Amniotic epithelial cell (primary cell): ENCODE data around the gene DIP2C.

Experiments
- DNase-seq: peaks from one replicate; pipeline ENCODE4 v3.0.0-alpha.2; 2010; ENCODE audit warnings: low read depth

The DIP2C gene

DNA sequence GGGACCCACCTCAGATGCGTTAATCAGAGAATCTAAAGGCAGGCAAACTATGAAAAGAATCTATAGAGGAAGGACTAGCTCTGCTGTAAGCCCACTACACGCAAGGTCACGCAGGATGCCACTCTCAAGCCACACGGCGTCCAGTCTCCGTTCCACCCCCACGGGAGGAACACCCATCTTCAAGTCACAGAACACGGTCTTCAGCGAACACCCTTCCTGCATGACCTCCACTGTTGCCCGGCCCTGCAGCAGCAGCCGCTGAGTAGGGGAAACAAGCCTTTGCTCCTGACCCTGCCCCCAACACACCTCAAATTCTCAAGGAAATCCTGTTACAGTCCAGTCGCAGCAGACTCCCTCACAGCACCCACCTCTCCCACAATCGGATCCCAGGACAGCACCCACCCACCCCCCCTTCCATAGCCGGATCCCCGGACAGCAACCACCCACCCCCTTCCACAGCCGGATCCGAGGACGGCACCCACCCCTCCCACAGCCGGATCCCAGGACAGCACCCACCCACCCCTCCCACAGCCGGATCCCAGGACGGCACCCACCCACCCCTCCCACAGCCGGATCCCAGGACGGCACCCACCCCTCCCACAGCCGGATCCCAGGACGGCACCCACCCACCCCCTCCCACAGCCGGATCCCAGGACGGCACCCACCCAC lies 133.7 kb downstream of the DIP2C start:
- DNase-seq, result no peak

- no peak for DNase-seq
These were observed 134.2 kb downstream of the DIP2C start for GRCh38 chr10:555281-555680.

DNA sequence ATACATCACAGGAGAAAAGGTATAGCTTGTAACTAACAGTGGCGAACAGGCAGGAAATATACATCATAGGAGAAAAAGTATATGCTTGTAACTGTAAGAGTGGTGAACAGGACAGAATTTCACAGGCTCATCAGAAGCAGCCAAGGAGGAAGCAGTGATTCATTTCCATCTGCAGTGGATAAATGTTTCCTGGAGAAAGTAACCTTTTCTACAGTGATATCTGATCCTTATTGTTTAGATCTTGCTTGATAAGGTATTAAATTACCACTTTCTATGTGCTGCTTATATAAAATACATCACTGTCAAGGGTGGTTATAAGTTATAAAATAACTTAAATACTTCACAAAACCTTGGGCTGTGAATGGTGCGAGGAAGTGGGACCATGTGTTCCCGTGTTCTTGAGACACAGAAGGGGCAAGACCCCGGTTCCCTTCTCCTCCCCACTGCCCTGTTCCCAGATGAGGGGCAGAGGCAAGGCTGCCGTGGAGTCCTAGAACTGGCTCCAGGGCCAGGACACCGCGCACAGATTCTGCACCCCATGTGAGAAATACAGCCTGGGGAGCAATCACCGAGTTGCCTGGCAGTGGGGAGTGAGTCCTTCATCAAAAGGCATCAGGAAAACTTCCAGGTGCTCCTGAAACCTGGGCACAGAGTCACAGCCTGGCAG lies 135.2 kb downstream of the DIP2C start:
- DNase-seq, result no peak

DNA sequence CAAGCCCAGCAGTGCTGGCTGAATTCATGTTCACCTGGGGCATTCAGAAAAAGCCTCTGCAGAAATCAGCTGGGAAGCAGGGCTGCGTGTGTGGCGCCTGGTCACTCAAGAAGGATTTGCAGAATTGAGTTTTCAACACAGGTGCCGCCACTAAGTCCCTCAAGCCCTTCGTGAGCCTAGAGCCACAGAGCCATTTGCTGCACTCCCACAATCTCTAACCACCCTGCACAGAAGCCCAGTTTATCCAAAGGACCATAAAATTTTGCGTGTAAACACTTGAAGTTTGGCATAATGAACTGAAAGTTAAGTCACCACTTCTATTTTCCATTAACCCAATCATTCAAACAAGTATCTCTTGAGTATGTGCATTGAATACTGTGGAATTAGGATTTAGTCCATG lies 136.2 kb downstream of the DIP2C start:
- no peak for DNase-seq

DNA sequence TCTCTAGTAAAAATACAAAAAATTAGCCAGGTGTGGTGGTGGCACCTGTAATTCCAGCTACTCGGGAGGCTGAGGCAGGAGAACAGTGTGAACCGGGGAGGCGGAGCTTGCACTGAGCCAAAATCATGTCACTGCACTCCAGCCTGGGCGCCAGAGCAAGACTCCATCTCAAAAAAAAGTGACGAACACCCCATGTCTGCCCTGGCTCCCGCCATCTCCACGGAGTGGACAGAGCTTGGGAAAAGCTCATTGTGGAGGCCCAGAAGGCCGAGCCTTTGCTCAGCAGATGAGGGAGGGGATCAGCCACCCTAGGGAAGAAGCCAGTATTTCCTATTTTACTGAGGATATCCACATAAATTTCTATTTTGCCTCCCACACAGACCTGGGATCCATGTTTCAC lies 136.8 kb downstream of the DIP2C start:
- no peak for DNase-seq

GRCh38 chr10:551373-552252 lies 137.9 kb downstream of the DIP2C start:
- DNase-seq, result no peak

- DNase-seq, result no peak
These were observed 138.6 kb downstream of the DIP2C start for GRCh38 chr10:550665-551372.

DNA sequence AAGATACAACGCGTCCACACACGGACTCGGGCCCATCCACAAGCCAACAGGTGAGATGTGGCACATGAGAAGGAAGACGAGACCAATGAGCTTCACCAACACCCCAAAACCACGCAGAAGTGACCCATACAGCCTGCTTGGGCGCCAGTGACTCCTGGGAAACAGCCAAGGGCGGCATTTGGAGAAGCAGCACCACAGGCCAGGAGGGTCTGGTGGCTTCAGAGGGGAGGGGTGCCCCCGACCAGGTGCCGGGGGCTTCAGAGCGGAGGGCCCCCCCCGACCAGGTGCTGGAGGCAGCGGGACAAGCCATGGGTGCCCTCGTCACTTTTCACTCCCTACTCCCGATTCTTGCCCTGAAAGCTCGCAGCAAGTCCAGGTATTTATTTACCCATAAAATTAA lies 140.1 kb downstream of the DIP2C start:
- DNase-seq, result no peak

GRCh38 chr10:548238-548901 lies 141.1 kb downstream of the DIP2C start:
- no peak for DNase-seq

DNA sequence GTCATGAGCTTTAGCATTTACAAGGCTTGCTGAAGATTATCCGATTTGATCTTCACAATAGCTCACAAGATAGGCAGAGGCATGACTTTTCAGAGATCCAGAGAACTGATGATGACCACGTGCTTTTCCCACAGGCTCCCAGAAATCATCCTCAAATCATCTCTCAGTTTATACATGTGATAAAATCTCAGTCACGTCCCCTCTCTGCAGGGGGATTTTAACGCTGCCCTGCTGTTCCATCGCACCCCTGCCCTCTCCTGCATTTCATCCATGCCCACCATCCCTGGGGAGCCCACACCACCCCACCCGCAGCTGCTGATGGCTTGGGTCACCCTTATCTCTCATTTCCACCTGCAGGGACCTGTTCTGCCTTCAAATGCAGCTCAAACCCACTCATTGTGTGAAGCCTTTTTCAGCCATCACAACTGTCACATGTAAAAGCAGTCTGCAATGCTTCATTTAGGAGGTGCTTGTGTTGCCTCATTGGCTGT lies 141.8 kb downstream of the DIP2C start:
- no peak for DNase-seq

- peak; percentile 31 for DNase-seq
These were observed 142.4 kb downstream of the DIP2C start for GRCh38 chr10:546971-547590.

GRCh38 chr10:546451-546850 lies 143.0 kb downstream of the DIP2C start:
- no peak for DNase-seq

DNA sequence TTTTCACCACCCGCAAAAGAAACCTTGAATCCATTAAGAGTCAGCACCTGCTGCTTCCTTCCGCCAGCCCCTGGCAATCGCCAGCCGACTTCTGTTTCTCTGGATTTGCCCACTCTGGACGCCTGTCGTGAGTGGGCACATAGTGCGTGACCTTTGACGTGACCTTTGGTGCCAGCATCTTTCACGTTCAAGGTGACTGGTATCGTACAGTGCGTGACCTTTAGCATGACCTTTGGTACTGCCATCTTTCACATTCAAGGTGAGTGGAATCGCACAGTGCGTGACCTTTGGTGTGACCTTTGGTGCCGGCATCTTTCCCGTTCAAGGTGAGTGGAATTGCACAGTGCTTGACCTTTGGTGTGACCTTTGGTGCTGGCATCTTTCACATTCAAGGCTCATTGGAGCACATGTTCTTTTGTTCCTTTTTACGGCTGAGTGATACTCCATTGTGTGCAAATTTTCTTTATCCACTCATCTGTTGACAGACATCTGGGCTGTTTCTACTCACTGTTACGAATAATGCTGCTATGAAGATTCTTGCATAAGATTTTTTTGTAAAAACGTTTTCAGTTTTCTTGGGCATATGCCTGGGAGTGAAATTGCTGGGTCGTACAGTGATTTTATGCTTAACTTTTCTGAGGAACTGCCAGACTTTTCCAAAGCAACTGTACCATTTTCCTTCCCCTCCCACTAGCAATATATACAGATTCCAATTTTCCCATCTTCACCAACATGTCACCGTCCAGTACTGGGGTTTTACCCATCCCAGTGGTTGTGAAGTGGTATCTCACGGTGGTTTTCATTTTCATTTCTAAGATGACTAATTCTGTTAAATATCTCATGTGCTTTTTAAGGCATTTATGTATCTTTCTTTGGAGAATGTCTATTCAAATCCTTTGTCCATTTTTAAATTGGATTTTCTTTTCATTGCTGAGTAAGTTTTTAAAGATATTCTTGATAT lies 145.3 kb downstream of the DIP2C start:
- DNase-seq, result no peak

DNA sequence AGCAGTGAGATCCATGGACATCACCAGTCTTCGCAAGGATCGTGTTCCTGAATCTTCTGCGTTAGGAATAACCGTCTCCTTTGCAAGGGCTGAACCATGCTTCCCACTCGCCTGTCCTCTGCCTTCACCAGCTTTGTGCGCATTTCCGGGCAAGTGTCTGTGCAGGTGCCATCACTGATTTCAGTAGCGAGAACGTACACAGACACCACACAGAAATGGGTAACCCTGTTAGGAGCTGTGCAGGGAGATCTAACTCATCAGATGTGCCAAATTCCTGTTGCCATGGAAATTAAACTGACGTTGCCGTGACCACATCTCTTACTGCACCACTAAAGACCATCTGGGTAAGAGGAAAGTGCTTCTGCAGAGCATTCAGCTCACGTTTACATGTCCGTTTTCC lies 146.3 kb downstream of the DIP2C start:
- DNase-seq, result no peak

DNA sequence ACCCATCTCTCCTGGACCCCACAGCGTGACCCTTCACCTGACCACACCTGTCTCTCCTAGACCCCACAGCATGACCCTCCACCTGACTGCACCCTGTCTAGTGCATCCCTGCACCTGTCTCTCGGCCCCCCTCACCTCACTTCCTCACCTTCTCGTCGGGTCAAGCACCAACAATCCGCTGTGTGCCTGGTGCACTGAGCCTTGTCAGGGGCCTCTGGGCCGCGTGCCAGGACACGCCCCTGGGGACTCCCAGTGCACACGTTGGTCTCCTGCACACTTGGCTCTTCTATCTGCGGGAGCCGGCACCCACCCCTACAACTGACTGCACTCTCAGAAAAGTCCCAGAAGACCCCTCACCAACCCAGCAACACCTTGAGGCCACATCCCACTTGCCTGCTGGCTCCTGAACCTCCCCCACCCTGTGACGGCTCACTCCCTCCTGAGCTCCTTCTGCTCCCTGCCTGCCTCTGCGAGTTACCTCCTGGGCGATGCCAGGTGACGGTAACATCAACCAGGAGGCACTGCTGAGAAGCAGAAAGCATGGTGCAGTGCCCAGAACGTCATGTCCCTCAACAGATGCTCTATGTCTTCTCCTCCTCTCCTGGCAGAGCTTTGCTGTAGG lies 147.6 kb downstream of the DIP2C start:
- DNase-seq, result no peak

DNA sequence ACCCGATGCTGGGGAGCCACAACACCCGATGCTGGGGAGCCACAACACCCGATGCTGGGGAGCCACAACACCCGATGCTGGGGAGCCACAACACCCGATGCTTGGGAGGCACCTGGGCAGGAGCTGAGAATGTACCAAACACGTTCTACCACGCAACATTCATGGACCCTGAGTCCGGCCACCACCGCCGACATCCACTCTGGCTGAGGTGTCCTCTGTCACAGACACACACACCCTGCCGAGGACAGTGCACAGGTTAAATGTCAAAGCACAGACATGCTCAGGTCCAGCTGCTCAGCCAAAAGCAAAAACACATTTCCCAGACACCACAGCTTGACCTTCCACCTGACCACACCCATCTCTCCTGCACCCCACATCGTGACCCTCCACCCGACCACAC lies 148.4 kb downstream of the DIP2C start:
- no peak for DNase-seq

DNA sequence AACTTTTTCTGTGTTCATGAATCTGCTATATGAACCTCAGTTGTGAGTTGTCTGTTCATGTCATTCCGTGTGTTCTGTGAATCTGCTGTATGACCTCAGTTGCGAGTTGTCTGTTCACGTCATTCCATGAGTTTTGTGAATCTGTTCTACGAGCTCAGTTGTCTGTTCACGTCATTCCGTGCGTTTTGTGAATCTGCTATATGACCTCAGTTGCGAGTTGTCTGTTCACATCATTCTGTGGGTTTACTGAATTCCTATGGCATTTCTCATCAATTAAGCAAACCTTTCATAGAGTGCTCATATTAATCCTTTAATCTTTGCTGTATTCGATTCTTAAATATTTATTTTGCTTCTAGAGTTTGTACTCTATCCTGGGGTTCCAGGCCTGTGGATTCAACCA lies 150.6 kb downstream of the DIP2C start:
- peak; percentile 71 for DNase-seq

- DNase-seq, result no peak
These were observed 152.5 kb downstream of the DIP2C start for GRCh38 chr10:536935-537334.

- no peak for DNase-seq
These were observed 153.0 kb downstream of the DIP2C start for GRCh38 chr10:536371-536925.
